RKO (cell line): ENCODE data around the gene FABP1.
A peak's percentile ranks its signal among the peaks of the same experiment; 100 is the strongest.

Experiments used
- DNase-seq: peaks from one replicate; pipeline ENCODE4 v3.0.0-alpha.2; 2016; ENCODE audit warnings: low spot score

Gene FABP1

GRCh38 chr2:88114889-88115288 is 13.0 kb downstream of the FABP1 start:
- no peak for DNase-seq

- no peak for DNase-seq
Observed at GRCh38 chr2:88113069-88113468, 14.8 kb downstream of the FABP1 start.

GRCh38 chr2:88110830-88111229 is 17.0 kb downstream of the FABP1 start:
- DNase-seq, result no peak

- DNase-seq, result no peak
Observed at GRCh38 chr2:88108796-88109195, 19.1 kb downstream of the FABP1 start.

- no peak for DNase-seq
Observed at GRCh38 chr2:88100489-88100858, 27.4 kb downstream of the FABP1 start.

- peak; percentile 60 for DNase-seq
Observed at GRCh38 chr2:88099798-88100488, 27.9 kb downstream of the FABP1 start.

GRCh38 chr2:88098558-88098900 is 29.3 kb downstream of the FABP1 start:
- DNase-seq, result no peak

- DNase-seq, result no peak
Observed at GRCh38 chr2:88097891-88098557, 29.8 kb downstream of the FABP1 start.

GRCh38 chr2:88097192-88097591 is 30.7 kb downstream of the FABP1 start:
- no peak for DNase-seq

- no peak for DNase-seq
Observed at GRCh38 chr2:88096708-88097107, 31.2 kb downstream of the FABP1 start.

- no peak for DNase-seq
Observed at GRCh38 chr2:88095022-88095421, 32.8 kb downstream of the FABP1 start.

GRCh38 chr2:88092773-88093172 is 35.1 kb downstream of the FABP1 start:
- DNase-seq, result no peak

- no peak for DNase-seq
Observed at GRCh38 chr2:88091943-88092342, 35.9 kb downstream of the FABP1 start.

- no peak for DNase-seq
Observed at GRCh38 chr2:88090446-88091283, 37.2 kb downstream of the FABP1 start.

GRCh38 chr2:88088999-88089398 is 38.9 kb downstream of the FABP1 start:
- no peak for DNase-seq

GRCh38 chr2:88087763-88088162 is 40.1 kb downstream of the FABP1 start:
- no peak for DNase-seq

- DNase-seq, result no peak
Observed at GRCh38 chr2:88087073-88087472, 40.8 kb downstream of the FABP1 start.

GRCh38 chr2:88086401-88086800 is 41.5 kb downstream of the FABP1 start:
- DNase-seq, result no peak

GRCh38 chr2:88085602-88086001 is 42.3 kb downstream of the FABP1 start:
- no peak for DNase-seq

- no peak for DNase-seq
Observed at GRCh38 chr2:88085099-88085498, 42.8 kb downstream of the FABP1 start.

- DNase-seq, result no peak
Observed at GRCh38 chr2:88082781-88083180, 45.1 kb downstream of the FABP1 start.

GRCh38 chr2:88081924-88082608 is 45.8 kb downstream of the FABP1 start:
- DNase-seq, result no peak

GRCh38 chr2:88080545-88080944 is 47.3 kb downstream of the FABP1 start:
- DNase-seq, result no peak
